ENCODE measurements around the gene TMEM132E. TPM values are rescaled to one million over a fixed set of nuclear protein-coding genes. Genes with fewer than 3 reads are reported as not detected.

TMEM132E gene
- total RNA-seq, 3 donors from 2014 or later (not counting 1 experiment from before 2014, with no cell fraction given), result 0.05 to 0.08 TPM; not detected in 1

DNA sequence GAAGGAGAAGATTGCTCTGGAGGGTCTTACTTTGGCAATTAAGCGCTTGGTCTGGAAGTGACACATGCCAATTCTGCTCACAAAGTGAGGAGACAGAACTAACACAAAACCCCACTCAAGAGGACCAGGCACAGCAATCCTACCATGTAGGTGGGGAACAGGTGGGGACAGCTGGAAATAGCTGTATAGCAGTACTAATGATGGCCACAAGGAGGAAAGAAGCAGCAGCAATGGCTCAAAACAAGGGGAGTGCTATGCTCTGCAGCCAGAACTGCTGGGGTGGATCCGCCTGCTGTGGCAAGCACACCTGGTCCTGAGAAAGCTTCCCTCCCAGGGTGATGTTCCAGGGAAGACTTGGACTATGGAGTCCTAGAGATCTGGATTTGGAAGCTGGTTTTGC, 17.0 kb upstream of the TMEM132E start:
- Mint-ChIP-seq H3K27ac (no peak overlapping the region), H3K4me1 (no peaks in the 10 kb centered on the region), H3K27me3 (ENCODE audit: low read depth in 2 of 2) (peaks cover 7 to 15% of the 10 kb centered on the region in 2 donors), H3K36me3 (no peaks in the 10 kb centered on the region), H3K9me3 (no peaks in the 10 kb centered on the region), H3K4me3 (no peak overlapping the region)
- H3K4me1 ChIP-seq (ENCODE audit: control insufficient read depth, insufficient read depth, low read length), result no peaks in the 10 kb centered on the region
- intact Hi-C loops (cut with micrococcal nuclease), result no loop called here
- H3K9me3 ChIP-seq (ENCODE audit: control insufficient read depth, insufficient read depth, low read length), result no peaks in the 10 kb centered on the region
- TF ChIP-seq, protein P1, sequence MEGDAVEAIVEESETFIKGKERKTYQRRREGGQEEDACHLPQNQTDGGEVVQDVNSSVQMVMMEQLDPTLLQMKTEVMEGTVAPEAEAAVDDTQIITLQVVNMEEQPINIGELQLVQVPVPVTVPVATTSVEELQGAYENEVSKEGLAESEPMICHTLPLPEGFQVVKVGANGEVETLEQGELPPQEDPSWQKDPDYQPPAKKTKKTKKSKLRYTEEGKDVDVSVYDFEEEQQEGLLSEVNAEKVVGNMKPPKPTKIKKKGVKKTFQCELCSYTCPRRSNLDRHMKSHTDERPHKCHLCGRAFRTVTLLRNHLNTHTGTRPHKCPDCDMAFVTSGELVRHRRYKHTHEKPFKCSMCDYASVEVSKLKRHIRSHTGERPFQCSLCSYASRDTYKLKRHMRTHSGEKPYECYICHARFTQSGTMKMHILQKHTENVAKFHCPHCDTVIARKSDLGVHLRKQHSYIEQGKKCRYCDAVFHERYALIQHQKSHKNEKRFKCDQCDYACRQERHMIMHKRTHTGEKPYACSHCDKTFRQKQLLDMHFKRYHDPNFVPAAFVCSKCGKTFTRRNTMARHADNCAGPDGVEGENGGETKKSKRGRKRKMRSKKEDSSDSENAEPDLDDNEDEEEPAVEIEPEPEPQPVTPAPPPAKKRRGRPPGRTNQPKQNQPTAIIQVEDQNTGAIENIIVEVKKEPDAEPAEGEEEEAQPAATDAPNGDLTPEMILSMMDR (IDR thresholded peaks at IDR 0.05), result peak; percentile 31
- ATAC-seq, result peak in 2 of 3 donors; percentile 46 to 60
- 58% methylated on average over 2 of the region's 2 CpGs for WGBS (ENCODE audit: insufficient coverage)
- no peaks in the 10 kb centered on the region for H3K27me3 ChIP-seq (ENCODE audit: control insufficient read depth, insufficient read depth, low read length)
- DNase-seq, result peak in 1 of 2 donors; percentile 50
- no peak overlapping the region for H3K27ac ChIP-seq (ENCODE audit: low read length)
- H3K36me3 ChIP-seq (ENCODE audit: control insufficient read depth, insufficient read depth, low read length), result no peaks in the 10 kb centered on the region
- no peak overlapping the region for H3K4me3 ChIP-seq (ENCODE audit: low read length)

- Mint-ChIP-seq H3K4me1 (no peaks in the 10 kb centered on the region), H3K4me3 (no peak overlapping the region), H3K36me3 (no peaks in the 10 kb centered on the region), H3K9me3 (no peaks in the 10 kb centered on the region), H3K27me3 (ENCODE audit: low read depth in 2 of 2) (peaks cover 11 to 15% of the 10 kb centered on the region in 2 donors), H3K27ac (no peak overlapping the region)
- no peak for DNase-seq
- no peaks in the 10 kb centered on the region for H3K36me3 ChIP-seq (ENCODE audit: control insufficient read depth, insufficient read depth, low read length)
- ATAC-seq, result no peak
- 50% methylated on average over 1 of the region's 1 CpG for WGBS (ENCODE audit: insufficient coverage)
- H3K4me1 ChIP-seq (ENCODE audit: control insufficient read depth, insufficient read depth, low read length), result no peaks in the 10 kb centered on the region
- no peaks in the 10 kb centered on the region for H3K9me3 ChIP-seq (ENCODE audit: control insufficient read depth, insufficient read depth, low read length)
- intact Hi-C loops (cut with micrococcal nuclease), result no loop called here
- H3K27me3 ChIP-seq (ENCODE audit: control insufficient read depth, insufficient read depth, low read length), result peaks cover 2% of the 10 kb centered on the region
- TF ChIP-seq, protein P1 (IDR thresholded peaks at IDR 0.05), result no peak
- H3K27ac ChIP-seq (ENCODE audit: low read length), result no peak overlapping the region
- H3K4me3 ChIP-seq (ENCODE audit: low read length), result no peak overlapping the region
These were observed 13.7 kb upstream of the TMEM132E start for GRCh38 chr17:34565713-34566112.

- ATAC-seq (no peak), DNase-seq (no peak)
- H3K36me3 Mint-ChIP-seq, result no peaks in the 10 kb centered on the region
- 84% methylated on average over 4 of the region's 4 CpGs for WGBS (ENCODE audit: insufficient coverage)
- intact Hi-C loops (cut with micrococcal nuclease), result no loop called here
- peaks cover 14 to 16% of the 10 kb centered on the region in 2 donors for H3K27me3 Mint-ChIP-seq (ENCODE audit: low read depth in 2 of 2)
- H3K27me3 ChIP-seq (ENCODE audit: control insufficient read depth, insufficient read depth, low read length), result peaks cover 2% of the 10 kb centered on the region
- TF ChIP-seq, protein P1 (IDR thresholded peaks at IDR 0.05), result no peak
- H3K9me3 ChIP-seq (ENCODE audit: control insufficient read depth, insufficient read depth, low read length), result no peaks in the 10 kb centered on the region
- H3K4me1 Mint-ChIP-seq, result no peaks in the 10 kb centered on the region
- H3K27ac Mint-ChIP-seq, result no peak overlapping the region
- H3K4me3 ChIP-seq (ENCODE audit: low read length), result no peak overlapping the region
- H3K36me3 ChIP-seq (ENCODE audit: control insufficient read depth, insufficient read depth, low read length), result no peaks in the 10 kb centered on the region
- H3K4me3 Mint-ChIP-seq, result no peak overlapping the region
- H3K4me1 ChIP-seq (ENCODE audit: control insufficient read depth, insufficient read depth, low read length), result no peaks in the 10 kb centered on the region
- H3K27ac ChIP-seq (ENCODE audit: low read length), result no peak overlapping the region
- no peaks in the 10 kb centered on the region for H3K9me3 Mint-ChIP-seq
These were observed 13.2 kb upstream of the TMEM132E start for GRCh38 chr17:34566201-34566600.

DNA sequence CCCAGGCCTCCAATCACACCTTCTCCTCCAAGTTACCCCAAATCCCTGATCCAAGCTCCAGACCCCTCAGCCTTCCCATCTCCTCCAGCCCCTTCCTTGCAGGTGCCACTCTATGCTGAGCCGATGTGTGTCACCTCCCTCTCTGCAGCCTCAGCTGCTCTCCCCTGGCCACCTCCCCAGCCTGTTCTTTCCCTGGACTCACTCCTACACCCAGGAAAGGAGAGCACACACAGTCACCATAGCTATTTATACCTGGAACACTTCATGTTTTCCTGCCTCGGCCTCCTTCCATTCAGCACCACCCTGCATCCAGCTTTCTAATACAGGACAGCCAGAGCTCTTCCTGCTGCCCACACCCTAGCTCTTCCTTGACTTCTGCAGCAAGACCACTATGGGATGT, 12.5 kb upstream of the TMEM132E start:
- Histone ChIP-seq H3K4me3 (ENCODE audit: low read length) (no peak overlapping the region), H3K9me3 (ENCODE audit: control insufficient read depth, insufficient read depth, low read length) (no peaks in the 10 kb centered on the region), H3K4me1 (ENCODE audit: control insufficient read depth, insufficient read depth, low read length) (no peaks in the 10 kb centered on the region), H3K27ac (ENCODE audit: low read length) (no peak overlapping the region), H3K36me3 (ENCODE audit: control insufficient read depth, insufficient read depth, low read length) (no peaks in the 10 kb centered on the region), H3K27me3 (ENCODE audit: control insufficient read depth, insufficient read depth, low read length) (peaks cover 2% of the 10 kb centered on the region)
- Mint-ChIP-seq H3K36me3 (no peaks in the 10 kb centered on the region), H3K4me1 (no peaks in the 10 kb centered on the region), H3K27ac (no peak overlapping the region), H3K4me3 (no peak overlapping the region), H3K27me3 (ENCODE audit: low read depth in 2 of 2) (peaks cover 17 to 19% of the 10 kb centered on the region in 2 donors), H3K9me3 (no peaks in the 10 kb centered on the region)
- TF ChIP-seq, protein P1 (IDR thresholded peaks at IDR 0.05), result no peak
- ATAC-seq (no peak), DNase-seq (no peak)
- intact Hi-C loops (cut with micrococcal nuclease), result no loop called here
- 82% methylated on average over 2 of the region's 2 CpGs for WGBS (ENCODE audit: insufficient coverage)
